Epithelial cell of proximal tubule (primary cell): Measurements from ENCODE around the gene DOCK1. TPM values are rescaled to one million over a fixed set of nuclear protein-coding genes. Genes with fewer than 3 reads are reported as not detected.

Source experiments
- DNase-seq: peaks from one replicate; pipeline ENCODE4 v3.0.0-alpha.2; 2011; ENCODE audit warnings: low read depth
- H3K4me3 ChIP-seq: 2 replicates; pipeline ENCODE4 v1.5.1; 2011; ENCODE audit warnings: low read depth, mild to moderate bottlenecking, low read length
- total RNA-seq: library from RNA; depleted of rRNA; stranded (reverse); fragments of >200 nt; gene quantifications from 2 replicates; pipeline ENCODE4 v1.2.3, GENCODE V29; 2015
- TF ChIP-seq, protein P1 (sequence below): conservative IDR thresholded peaks from 2 replicates; pipeline ENCODE4 v1.5.1; 2012; ENCODE audit warnings: low read depth, mild to moderate bottlenecking, low read length

Gene DOCK1
- total RNA-seq, 1 donor from 2014 or later = 31.9 TPM

DNA sequence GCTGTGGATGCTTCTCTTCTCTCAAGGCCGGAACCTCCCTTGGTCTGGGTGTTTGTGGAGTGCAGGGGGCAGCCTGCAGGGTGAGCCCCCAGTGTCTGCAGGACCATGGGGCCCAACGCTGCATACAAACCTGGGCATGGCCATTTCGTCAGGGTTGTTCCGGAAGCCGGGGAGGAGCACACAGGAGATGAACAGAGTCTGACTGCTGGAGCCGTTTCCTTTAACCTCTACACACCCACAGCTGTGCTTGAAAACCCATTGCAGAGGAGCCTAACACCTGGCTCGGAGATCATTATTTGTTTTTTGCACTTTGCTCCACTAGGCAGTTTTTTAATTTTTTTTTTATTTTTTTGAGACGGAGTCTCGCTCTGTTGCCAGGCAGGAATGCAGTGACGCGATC is 458.8 kb downstream of the DOCK1 start:
- H3K4me3 ChIP-seq = no peak overlapping the region
- TF ChIP-seq, protein P1, sequence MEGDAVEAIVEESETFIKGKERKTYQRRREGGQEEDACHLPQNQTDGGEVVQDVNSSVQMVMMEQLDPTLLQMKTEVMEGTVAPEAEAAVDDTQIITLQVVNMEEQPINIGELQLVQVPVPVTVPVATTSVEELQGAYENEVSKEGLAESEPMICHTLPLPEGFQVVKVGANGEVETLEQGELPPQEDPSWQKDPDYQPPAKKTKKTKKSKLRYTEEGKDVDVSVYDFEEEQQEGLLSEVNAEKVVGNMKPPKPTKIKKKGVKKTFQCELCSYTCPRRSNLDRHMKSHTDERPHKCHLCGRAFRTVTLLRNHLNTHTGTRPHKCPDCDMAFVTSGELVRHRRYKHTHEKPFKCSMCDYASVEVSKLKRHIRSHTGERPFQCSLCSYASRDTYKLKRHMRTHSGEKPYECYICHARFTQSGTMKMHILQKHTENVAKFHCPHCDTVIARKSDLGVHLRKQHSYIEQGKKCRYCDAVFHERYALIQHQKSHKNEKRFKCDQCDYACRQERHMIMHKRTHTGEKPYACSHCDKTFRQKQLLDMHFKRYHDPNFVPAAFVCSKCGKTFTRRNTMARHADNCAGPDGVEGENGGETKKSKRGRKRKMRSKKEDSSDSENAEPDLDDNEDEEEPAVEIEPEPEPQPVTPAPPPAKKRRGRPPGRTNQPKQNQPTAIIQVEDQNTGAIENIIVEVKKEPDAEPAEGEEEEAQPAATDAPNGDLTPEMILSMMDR = no peak
- DNase-seq = no peak

DNA sequence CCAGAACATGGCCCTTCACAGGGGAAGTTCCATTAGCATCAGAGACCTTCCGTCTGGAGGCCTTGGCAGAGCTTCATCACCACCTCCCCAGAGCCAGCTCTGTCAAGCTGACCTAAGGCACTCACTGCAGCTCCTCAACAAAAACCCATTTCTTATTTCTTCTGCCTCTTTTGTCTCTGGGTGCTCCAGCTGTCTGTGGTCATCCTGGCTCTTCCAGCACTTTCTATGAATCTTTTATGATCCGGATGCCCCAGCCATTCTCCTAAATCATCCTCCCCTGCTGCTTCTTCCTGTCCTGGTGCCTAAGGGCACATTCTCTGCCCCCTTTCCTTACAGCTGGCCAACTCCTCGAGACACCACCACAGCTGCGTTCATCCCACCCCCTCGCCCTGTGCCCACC is 462.9 kb downstream of the DOCK1 start:
- no peak overlapping the region for H3K4me3 ChIP-seq
- TF ChIP-seq, protein P1 = no peak
- no peak for DNase-seq

DNA sequence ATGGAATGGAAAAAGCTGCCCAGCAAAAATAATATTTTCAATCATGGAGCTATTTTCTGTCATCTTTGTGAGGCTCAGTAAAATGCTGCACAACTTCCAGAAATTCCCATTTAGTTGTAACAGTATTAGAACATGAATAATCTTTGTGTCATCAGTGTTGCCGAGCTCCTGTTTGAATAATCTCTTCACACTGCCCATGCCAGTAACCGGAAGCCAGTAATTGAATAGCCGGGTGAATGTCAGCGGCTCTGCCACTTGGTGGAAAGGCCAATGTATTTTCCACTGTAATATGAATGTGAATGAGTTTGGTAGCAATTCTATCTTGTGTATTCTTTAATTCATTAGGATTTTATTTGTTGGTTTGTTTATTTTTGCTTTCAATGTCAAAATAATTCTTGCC is 463.7 kb downstream of the DOCK1 start:
- TF ChIP-seq, protein P1 = no peak

DNA sequence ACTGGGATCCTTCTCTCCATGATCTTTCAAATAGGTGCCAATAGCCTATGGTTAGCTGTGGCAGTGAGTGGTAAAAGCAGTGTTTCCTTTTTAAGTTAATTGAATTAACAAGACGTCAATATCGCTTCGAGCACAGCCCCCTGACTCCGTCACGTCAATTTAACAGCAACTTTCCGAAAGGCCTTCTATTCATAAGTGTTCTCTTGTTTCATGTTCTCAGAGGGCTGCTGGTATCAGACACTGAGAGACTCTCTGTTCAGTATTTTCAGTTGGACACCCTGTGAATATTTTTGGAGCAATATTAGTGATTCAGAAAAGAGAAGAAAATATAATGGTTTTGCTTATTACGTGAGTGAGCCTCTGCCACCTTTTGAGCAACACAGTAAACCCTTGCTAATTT is 465.4 kb downstream of the DOCK1 start:
- no peak for DNase-seq
- TF ChIP-seq, protein P1 = no peak
- H3K4me3 ChIP-seq = no peak overlapping the region

More for the DNA sequence above, 463.7 kb downstream of the DOCK1 start:
- DNase-seq = no peak
- no peak overlapping the region for H3K4me3 ChIP-seq

DNA sequence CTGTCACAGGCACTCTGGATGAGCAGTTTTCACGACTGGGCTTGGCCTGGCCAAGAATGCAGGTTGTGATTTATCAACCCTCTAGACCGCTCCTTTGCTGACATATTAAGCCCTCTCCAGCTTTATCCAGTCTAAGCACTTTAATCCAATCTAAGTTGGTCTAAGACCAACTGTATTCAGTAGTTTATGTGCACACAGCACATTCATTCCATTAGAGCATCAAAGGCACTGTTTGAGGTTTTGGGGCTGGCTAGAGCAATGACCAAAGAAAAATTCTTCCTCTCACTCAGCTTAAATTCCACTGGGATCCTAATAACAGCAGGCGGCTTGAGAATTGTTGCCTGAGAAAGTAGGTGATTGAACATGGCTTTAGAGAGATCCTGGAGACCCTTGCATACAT is 467.1 kb downstream of the DOCK1 start:
- DNase-seq = no peak
- TF ChIP-seq, protein P1 = no peak
- H3K4me3 ChIP-seq = no peak overlapping the region

DNA sequence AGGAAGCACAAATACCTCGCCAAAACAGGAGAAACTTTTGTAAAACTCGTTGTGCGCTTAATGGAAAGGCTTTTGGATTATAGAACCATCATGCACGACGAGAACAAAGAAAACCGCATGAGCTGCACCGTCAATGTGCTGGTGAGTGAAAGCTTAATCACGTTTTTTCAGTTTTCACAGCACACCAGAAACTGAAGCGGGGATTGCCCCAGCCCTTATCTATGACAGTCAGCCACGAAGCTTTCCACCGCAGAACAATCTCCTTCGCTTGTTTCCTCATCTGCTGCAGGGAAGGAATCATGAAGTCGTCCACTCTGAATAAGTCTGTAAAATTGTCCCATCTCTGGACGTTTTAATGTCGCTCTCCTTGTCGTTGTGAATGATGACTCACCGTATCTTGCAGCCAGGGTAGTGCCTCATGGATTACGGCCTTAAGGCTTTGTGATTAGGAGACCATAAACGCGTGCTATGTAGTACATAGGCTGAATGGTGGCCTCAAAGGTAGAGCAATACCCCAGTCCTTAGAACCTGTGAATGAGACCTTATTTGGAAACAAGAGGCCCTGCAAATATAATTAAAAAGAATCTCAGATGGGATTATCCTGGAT is 468.9 kb downstream of the DOCK1 start:
- TF ChIP-seq, protein P1 = no peak
- no peak for DNase-seq
- H3K4me3 ChIP-seq = no peak overlapping the region

DNA sequence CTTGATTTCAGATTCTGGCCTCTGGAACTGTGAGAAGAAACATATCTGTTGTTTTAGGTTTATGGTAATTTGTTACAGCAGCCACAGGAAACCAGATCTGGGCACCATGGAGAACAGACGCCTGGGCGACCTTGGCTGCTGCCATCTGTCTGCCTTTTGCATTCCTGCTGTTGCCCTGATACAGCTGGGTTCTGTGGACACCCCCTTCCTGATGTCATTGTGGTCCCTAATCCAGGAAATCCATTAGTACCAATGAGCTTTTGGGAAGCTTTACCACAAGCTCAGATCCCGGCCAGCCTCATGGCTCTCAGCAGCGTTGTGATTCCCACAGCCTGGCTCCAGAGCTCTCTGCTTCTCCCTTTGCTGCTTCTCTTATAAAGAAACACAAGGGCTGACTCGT is 469.7 kb downstream of the DOCK1 start:
- TF ChIP-seq, protein P1 = no peak
- no peak for DNase-seq
- H3K4me3 ChIP-seq = no peak overlapping the region
